ENCODE results near the gene RPP30.

- TF ChIP-seq EZH2 (IDR thresholded peaks at IDR 0.05; ENCODE audit: borderline replicate concordance, low read depth, low read length, poor library complexity, severe bottlenecking) (no peak), CTCF (conservative IDR thresholded peaks at IDR 0.05; ENCODE audit: low read depth, low read length) (no peak)
Observed at GRCh38 chr10:90847436-90847835, 24.3 kb upstream of the RPP30 start.

All from A673 (cell line).